Measurements from ENCODE around the gene NETO2. TPM values are rescaled to one million over a fixed set of nuclear protein-coding genes. Genes with fewer than 3 reads are reported as not detected.
"Not testable (repeated sequence)": the region's sequence is repeated elsewhere in the genome, so short reads cannot be mapped to it uniquely, and the experiment has no call there.

The NETO2 gene
- total RNA-seq, 1 experiment from 2014 or later, result 10.3 TPM

GRCh38 chr16:47059991-47060390 lies 83.8 kb downstream of the NETO2 start:
- no peak for DNase-seq (ENCODE audit: low read depth, low spot score)
- no peaks in the 10 kb centered on the region for H3K27me3 ChIP-seq (ENCODE audit: insufficient read depth, low read length)
- H3K4me1 ChIP-seq (ENCODE audit: control insufficient read depth in 1 of 2, insufficient read depth in 2 of 2, low read length in 2 of 2), result no peaks in the 10 kb centered on the region
- H3K9ac ChIP-seq (ENCODE audit: low read length), result no peak overlapping the region
- H3K36me3 ChIP-seq (ENCODE audit: control insufficient read depth in 1 of 2, insufficient read depth in 2 of 2, low read length in 2 of 2), result no peaks in the 10 kb centered on the region
- H3K9me2 ChIP-seq (ENCODE audit: insufficient read depth), result no peaks in the 10 kb centered on the region
- H4K20me1 ChIP-seq (ENCODE audit: insufficient read depth), result no peaks in the 10 kb centered on the region
- ChIA-PET CTCF (interaction anchor here (1.9 kb wide), 1 partner anchor 22 kb away, joined by 7 read pairs; no protein-coding TSS in a partner anchor), POLR2A (no interaction called here), RAD21 (ENCODE audit: low non-redundant PET in 1 of 2, low total read pairs in 2 of 2, uncharacterized antibody in 2 of 2, unreplicated experiment in 2 of 2) (no interaction called here)
- H3K4me3 ChIP-seq (replicated peaks in 1 of 2; ENCODE audit: low read depth in 1 of 2, low read length in 2 of 2), result no peak overlapping the region
- intact Hi-C loops (cut with micrococcal nuclease), result no loop called here
- no peak overlapping the region for H3K27ac ChIP-seq (ENCODE audit: low read depth, low read length)
- TF ChIP-seq EZH2phosphoT487 (IDR thresholded peaks at IDR 0.05; ENCODE audit: borderline replicate concordance), result no peak
- TF ChIP-seq, protein P1, sequence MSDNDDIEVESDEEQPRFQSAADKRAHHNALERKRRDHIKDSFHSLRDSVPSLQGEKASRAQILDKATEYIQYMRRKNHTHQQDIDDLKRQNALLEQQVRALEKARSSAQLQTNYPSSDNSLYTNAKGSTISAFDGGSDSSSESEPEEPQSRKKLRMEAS (IDR thresholded peaks at IDR 0.05), result no peak
- TF ChIP-seq ATF3 (IDR thresholded peaks at IDR 0.05), result no peak
- TF ChIP-seq, protein P2, sequence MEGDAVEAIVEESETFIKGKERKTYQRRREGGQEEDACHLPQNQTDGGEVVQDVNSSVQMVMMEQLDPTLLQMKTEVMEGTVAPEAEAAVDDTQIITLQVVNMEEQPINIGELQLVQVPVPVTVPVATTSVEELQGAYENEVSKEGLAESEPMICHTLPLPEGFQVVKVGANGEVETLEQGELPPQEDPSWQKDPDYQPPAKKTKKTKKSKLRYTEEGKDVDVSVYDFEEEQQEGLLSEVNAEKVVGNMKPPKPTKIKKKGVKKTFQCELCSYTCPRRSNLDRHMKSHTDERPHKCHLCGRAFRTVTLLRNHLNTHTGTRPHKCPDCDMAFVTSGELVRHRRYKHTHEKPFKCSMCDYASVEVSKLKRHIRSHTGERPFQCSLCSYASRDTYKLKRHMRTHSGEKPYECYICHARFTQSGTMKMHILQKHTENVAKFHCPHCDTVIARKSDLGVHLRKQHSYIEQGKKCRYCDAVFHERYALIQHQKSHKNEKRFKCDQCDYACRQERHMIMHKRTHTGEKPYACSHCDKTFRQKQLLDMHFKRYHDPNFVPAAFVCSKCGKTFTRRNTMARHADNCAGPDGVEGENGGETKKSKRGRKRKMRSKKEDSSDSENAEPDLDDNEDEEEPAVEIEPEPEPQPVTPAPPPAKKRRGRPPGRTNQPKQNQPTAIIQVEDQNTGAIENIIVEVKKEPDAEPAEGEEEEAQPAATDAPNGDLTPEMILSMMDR (IDR thresholded peaks at IDR 0.05 in 2 of 3, conservative IDR thresholded peaks at IDR 0.05 in 1 of 3; ENCODE audit: borderline replicate concordance in 1 of 3, insufficient read depth in 1 of 3, low read depth in 2 of 3, low read length in 2 of 3), result no peak
- no peak for TF ChIP-seq ZFX (IDR thresholded peaks at IDR 0.05)
- no peak for TF ChIP-seq TCF7L2 (IDR thresholded peaks at IDR 0.05; ENCODE audit: borderline replicate concordance, extremely low read depth, insufficient read depth, insufficient read length)
- TF ChIP-seq EGR1 (IDR thresholded peaks at IDR 0.05; ENCODE audit: low read depth), result no peak
- TF ChIP-seq SRF (IDR thresholded peaks at IDR 0.05; ENCODE audit: low read depth), result no peak
- no peak for TF ChIP-seq SP1 (IDR thresholded peaks at IDR 0.05; ENCODE audit: low read depth)
- TF ChIP-seq CBX3 (IDR thresholded peaks at IDR 0.05; ENCODE audit: low read depth), result no peak
- no peak for TF ChIP-seq POLR2A (IDR thresholded peaks at IDR 0.05; ENCODE audit: borderline replicate concordance, extremely low read depth, insufficient read depth, insufficient read length)
- TF ChIP-seq YY1 (IDR thresholded peaks at IDR 0.05; ENCODE audit: extremely low read depth, insufficient replicate concordance, low read depth, low read length), result no peak
- no peak for TF ChIP-seq ZNF274 (IDR thresholded peaks at IDR 0.05; ENCODE audit: low read depth, low read length)
- TF ChIP-seq FOSL1 (IDR thresholded peaks at IDR 0.05; ENCODE audit: low read depth), result no peak
- TF ChIP-seq CEBPB (IDR thresholded peaks at IDR 0.05; ENCODE audit: low read depth), result no peak
- TF ChIP-seq EZH2 (IDR thresholded peaks at IDR 0.05), result no peak
- TF ChIP-seq, protein P3, sequence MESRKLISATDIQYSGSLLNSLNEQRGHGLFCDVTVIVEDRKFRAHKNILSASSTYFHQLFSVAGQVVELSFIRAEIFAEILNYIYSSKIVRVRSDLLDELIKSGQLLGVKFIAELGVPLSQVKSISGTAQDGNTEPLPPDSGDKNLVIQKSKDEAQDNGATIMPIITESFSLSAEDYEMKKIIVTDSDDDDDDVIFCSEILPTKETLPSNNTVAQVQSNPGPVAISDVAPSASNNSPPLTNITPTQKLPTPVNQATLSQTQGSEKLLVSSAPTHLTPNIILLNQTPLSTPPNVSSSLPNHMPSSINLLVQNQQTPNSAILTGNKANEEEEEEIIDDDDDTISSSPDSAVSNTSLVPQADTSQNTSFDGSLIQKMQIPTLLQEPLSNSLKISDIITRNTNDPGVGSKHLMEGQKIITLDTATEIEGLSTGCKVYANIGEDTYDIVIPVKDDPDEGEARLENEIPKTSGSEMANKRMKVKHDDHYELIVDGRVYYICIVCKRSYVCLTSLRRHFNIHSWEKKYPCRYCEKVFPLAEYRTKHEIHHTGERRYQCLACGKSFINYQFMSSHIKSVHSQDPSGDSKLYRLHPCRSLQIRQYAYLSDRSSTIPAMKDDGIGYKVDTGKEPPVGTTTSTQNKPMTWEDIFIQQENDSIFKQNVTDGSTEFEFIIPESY (IDR thresholded peaks at IDR 0.05; ENCODE audit: extremely low read depth, insufficient replicate concordance, low read length), result no peak
- no peak overlapping the region for H3K4me2 ChIP-seq (ENCODE audit: low read length)
- no peak for ATAC-seq
- no TSS peak for BruUV-seq (replicated peaks)
- no peaks in the 10 kb centered on the region for H3K79me2 ChIP-seq (ENCODE audit: insufficient read depth, low read length)
- no peak overlapping the region for H2AFZ ChIP-seq (ENCODE audit: low read depth, low read length, poor library complexity, severe bottlenecking)
- no peaks in the 10 kb centered on the region; a peak in 1 of 4 replicates for H3K9me3 ChIP-seq (ENCODE audit: control insufficient read depth in 1 of 2, insufficient read depth in 1 of 2, low read depth in 1 of 2, low read length in 2 of 2)

GRCh38 chr16:47059130-47059529 lies 84.6 kb downstream of the NETO2 start:
- H3K36me3 ChIP-seq (ENCODE audit: control insufficient read depth in 1 of 2, insufficient read depth in 2 of 2, low read length in 2 of 2); H3K79me2 ChIP-seq (ENCODE audit: insufficient read depth, low read length); H4K20me1 ChIP-seq (ENCODE audit: insufficient read depth); H2AFZ ChIP-seq (ENCODE audit: low read depth, low read length, poor library complexity, severe bottlenecking); RAD21 ChIA-PET (ENCODE audit: low non-redundant PET in 1 of 2, low total read pairs in 2 of 2, uncharacterized antibody in 2 of 2, unreplicated experiment in 2 of 2); H3K4me3 ChIP-seq (replicated peaks in 1 of 2; ENCODE audit: low read depth in 1 of 2, low read length in 2 of 2); POLR2A ChIA-PET; ATAC-seq; H3K9me2 ChIP-seq (ENCODE audit: insufficient read depth); DNase-seq (ENCODE audit: low read depth, low spot score); H3K27ac ChIP-seq (ENCODE audit: low read depth, low read length); H3K9ac ChIP-seq (ENCODE audit: low read length); H3K4me1 ChIP-seq (ENCODE audit: control insufficient read depth in 1 of 2, insufficient read depth in 2 of 2, low read length in 2 of 2); BruUV-seq (replicated peaks); intact Hi-C loops (cut with micrococcal nuclease); H3K9me3 ChIP-seq (ENCODE audit: control insufficient read depth in 1 of 2, insufficient read depth in 1 of 2, low read depth in 1 of 2, low read length in 2 of 2); H3K4me2 ChIP-seq (ENCODE audit: low read length); H3K27me3 ChIP-seq (ENCODE audit: insufficient read depth, low read length): not testable (repeated sequence)
- CTCF ChIA-PET, result interaction anchor here (1.9 kb wide), 1 partner anchor 21 kb away, joined by 7 read pairs; no protein-coding TSS in a partner anchor

All from HCT116 (cell line).